Fibroblast of peridontal ligament (primary cell): ENCODE measurements around the gene INAFM2.

Experiments used
- DNase-seq: peaks from one replicate; pipeline ENCODE4 v3.0.0-alpha.2; 2010; ENCODE audit errors: extremely low read depth

The INAFM2 gene

DNA sequence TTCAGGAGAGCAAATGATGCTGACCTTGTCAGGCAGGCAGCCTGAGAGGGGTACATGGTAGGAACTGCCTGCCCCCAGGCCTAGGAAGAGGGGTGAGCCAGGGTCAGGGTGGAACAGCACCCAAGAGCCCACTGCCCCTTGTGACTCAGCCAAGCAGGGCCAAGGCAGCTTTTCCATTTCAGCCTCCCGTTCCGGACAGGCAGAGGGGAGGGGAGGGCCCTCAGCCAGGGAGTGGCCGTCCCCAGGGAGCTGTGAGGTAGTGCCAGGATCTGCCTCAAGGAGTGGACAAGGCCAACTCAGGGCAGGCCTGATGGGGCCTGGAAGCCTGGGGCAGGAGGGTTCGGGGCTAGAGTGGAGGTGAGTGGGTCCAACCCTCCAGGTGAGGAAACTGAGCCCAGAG, 35.5 kb upstream of the INAFM2 start:
- DNase-seq: no peak

DNA sequence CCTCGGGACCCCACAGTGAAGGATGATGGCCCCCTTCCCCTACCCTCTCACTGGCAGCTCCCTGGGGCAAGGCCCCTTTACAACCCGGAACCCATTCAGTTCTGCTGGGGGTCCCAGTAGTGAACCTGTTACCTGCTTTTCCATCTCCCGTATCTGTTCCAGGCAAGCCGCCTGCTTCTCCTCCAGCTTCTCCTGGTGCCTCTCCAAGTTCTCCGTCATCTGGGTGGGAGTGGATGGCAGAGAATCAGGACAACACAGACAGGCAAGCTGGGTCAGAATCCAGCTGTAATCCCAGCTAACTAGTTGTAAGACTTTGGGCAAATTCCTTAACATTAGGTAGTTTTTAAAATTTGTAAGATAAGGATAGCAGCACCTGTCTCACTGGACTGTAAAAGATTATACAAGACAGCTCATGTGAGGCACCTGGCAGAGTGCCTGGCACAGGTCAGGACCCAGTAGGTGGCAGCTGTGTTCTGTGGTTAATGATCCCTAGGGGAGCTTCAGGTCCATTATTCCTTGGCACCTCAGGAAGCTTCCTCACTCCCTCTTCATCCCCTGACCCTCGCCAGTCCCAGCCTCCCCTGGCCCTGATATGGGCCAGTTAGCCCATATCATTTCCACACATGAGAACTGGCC, 34.2 kb upstream of the INAFM2 start:
- no peak for DNase-seq

DNA sequence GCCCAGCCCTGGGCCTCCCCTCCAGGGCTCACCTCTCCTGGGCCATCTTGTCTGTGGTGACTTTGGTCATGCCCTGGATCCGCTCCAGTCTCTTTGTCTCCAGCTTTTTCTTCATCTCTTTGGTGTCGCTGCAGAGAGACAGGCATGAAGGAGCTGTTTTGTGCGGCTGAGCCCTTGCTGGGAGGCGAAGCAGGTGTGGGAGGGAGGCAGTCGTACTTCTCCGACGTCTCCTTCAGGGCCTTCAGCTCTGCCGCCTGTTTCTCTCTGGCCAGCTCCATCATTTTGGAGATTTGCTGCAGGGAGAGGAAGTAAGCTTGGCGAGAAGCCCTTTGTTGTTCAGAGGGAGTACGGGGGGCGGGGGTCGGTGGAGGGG, 33.0 kb upstream of the INAFM2 start:
- no peak for DNase-seq

DNA sequence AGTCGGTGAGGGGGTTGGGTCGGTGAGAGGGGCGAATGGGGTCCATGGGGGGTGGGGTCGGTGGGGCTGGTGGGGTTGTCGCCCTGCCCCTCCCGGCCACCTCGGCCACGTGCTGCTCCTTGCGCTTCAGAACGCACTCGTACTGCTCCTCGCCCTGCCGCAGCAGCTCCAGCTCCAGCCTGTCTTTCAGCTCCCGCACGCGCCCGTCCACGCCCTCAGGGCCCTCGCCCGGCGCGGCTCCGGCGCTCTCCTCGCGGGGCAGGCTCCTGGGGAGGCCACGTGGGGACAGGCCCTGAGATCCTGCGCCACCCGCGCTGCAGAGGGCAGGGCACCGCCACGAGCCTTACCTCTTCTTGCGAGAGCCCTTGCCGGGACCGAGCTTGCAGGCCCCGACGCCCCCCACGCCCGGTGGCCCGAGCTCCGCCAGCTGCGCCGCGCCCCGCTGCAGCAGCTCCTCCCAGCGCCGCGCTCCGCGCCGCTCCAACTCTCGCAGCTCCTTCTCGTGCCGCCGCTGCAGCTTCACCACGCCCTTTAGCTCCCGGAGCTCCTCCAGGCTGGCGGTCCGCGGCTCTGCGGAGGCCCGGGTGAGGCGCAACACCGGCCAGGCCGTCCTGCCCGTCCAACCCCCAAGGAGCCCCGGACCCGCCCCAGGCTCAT, 32.4 kb upstream of the INAFM2 start:
- DNase-seq: peak; percentile 49

DNA sequence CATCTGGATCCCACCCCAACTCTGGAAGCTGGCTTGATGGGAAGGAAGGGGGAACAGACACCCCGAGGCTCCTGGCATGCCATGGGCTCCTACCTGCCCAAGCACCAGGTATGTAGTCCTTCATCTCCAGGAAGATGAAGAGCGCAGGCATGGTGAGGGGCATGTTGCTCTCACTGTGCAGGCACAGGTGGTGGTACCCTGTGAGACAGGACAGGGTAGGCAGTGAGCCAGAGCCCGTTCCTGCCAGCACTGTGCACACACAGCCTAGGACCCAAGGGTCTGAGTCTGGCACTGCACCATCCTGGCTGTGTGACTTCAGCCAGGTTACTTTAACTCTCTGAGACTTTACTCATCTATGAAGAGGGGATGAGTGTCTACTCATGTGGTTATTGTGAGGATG, 31.2 kb upstream of the INAFM2 start:
- DNase-seq: no peak

DNA sequence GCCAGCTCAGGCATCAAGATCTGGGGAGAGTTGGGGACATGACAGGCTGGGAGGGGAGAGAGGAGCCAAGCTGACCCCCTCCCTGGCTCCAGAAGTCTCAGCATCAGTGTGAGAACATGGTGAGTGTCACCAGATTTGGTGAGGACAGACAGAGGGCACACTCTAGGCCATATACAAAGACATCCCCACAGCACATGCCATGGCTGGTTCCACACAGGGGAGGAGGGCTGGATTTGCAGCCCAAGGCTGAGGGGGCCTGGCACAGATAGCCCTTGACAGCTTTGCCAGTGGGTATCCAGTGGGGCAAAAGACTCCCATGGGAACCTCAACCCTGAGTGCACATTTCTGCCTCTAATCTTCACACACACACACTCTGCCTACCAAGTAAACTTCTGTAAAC, 30.5 kb upstream of the INAFM2 start:
- DNase-seq: no peak

DNA sequence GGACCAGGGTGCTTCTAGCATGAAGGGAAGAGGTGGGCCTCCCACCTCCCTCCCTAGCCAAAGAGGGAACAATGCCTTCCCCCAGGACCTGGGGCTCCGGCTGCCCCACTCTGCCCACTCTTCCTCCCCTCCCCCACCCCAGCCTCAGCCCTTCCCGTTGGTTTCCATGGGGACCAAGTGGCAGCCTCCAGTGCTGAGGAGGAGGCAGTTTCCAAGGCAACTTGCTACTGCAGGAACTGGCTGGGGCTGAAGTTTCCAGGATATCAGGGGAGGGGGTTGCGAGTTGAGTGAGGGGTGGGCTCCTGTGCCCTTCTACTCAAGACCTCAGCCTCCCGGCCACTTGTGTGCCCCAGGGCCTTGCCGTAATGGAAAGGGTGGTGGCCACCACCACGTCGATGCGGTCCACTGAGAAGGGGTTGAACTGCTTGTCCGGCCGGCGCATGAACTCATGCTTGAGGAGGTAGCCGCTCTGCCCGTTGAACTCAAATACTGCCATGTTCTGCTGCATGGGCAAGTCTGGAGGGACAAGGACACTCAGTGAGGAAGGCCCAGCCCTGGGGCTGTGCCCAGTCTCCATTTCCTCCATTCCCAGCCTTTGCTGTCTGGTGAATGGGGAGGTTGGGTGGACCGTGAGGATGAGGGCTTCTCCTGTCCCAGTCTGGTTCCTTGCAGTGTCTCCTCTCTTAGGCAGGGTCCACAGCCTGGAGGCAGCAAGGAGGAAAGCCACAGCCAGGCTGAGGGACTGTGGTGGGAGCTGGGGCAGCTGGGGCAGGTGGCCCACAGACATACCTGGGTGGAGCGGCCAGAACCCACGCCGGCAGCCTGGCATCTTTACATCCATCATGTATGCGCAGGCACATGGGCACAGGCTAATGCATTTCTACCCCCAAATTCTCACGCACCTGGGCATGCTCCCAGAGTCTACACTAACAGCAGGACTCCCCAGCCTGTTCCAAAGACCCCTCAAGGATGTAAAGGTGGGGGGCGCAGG, 29.3 kb upstream of the INAFM2 start:
- DNase-seq: no peak

DNA sequence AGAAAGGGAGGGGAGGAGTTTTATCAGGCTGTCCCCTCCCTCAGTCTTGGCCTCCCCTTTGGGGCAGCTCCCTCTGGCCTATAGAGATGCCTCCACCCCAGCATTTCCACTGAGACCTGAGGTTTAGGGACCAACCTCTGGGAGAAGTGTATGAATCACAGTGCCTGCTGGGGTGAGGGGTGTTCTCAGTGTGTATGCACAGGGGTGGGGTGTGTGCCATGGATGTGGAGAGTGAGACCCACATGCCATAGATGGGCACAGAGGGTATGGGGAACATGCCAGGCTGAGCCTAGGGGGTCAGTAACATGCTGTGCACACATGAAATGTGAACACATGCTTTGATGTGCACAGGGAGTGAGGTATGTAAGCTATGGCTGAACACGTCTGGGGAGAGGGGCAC, 28.2 kb upstream of the INAFM2 start:
- DNase-seq: no peak

DNA sequence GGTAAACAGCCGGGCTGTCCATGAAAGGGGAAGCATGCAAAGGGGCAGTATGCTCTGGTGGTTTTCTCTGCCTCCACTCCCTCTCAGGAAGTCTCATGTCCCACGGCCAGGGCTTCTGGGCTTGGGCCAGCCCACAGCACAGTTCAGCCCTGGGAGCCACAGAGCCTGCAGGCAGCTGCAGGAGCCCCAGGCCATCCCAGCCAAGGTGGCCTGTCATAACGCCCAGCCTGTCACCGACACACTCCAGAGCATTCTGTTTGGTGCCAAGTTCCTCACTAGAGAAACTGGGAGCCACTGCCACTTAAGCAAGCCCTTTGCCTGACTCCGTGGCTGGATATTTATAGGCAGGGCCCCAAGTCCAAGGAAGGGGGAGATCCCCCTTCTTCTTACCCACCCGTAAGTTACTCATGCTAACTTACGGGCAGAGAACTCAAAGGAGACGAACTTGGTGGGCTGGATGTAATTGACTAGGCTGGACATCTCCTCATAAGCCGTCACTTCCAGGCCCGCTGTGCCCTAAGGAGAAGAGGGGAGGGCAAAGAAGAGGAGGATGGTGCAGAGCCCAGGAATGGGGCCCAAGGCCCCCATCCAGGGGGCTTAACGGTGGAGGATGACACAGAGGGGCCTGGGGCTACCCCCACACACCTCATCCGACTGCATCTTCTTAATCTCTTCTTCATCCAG, 27.5 kb upstream of the INAFM2 start:
- DNase-seq: no peak

DNA sequence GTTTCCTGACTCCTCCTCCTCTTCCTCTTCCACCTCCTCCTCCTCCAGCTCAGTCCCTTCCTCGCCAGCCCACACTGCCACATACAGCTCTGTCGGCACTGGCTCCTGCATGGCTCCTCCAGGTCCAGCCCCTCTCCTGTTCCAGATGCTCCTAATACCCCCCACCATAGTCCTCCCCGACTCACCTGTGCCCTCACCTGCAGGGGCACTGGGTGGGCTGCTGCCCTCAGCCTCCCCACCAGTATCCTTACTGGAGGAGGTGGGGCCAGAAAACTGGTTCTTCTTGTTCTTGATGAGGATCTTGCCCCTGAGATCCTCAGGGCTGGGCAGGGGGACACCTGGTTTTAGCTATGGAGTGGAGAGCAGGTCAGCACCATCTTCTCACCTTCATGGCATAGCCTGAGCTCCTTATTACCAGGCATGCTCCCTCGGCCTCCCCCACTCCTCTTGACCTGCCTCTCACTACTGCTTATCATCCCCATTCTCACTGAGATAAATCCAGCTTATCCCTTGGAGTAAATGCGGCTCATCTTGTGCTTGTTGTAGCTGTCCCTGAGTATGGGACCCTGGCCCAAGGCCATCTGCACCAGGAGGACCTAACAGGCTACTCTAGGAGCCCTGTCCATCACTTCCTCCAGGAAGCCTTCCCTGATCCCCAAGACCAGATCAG, 26.8 kb upstream of the INAFM2 start:
- no peak for DNase-seq

DNA sequence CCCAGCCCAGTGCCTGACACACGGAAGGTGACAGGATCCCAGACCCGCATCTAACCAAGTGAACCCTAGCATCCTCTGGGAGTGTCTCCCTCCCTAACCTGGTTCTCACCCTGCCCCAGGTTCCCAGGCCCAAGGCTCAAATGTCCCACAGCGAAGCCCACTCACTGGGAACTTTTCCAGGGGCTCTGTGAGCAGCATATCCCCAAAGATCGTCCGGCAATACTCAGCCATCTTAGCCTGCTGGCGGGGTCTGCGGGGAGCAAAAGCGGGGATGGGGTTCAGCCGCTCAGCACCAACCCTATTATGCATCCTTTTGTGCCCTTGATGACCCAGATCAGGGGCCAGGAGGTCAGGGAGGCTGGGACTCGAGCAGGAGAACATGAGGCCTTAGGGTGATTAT, 26.1 kb upstream of the INAFM2 start:
- DNase-seq: no peak

DNA sequence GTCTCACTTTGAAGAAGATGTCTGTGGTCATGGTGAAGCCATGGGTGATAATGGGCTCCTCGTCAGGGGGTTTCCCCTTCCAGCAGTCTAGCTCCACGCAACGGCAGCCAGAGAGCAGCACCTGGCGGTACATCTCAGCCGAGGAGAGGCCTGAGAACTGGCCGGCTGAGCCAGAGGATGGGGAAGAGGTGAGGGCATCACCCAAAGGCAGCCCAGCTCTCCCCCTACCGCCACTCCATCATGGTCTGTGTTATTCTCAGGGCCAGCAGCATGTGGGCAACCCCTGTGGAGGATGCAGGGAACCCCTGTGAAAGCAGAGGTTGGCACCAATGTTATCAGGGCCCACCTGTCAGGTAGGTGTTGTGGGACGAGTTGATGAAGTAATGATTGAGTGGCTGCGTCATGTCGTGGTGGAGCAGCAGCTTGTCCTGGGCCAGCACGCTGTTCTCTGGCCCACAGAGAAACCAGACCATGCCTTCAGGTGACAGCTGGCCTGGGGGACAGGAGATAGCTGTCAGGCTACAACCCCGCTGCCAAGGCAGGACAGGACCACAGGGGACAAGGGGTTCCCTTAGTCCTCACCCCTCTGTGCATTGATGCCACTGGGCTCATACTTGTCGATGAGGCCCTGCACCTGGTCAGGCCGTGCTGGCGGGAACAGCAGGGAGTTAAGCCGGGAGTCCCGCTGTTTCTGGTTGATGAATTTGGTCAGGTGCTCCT, 25.1 kb upstream of the INAFM2 start:
- no peak for DNase-seq

DNA sequence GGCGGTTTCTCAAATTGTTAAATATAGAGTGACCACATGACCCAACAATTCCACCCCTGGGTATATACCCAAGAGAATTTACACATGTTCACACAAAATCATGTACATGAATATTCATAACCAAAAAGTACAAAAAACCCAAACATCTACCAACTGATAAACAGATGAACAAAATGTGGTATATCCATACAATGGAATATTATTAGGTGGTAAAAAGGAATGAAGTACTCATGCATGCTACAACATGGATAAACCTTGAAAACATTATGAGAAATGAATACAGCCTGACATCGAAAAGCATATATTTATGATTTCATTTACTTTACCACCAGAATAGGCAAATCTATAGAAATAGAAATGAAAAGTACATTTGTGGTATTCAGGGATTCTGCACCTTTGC, 23.1 kb upstream of the INAFM2 start:
- DNase-seq: no peak

DNA sequence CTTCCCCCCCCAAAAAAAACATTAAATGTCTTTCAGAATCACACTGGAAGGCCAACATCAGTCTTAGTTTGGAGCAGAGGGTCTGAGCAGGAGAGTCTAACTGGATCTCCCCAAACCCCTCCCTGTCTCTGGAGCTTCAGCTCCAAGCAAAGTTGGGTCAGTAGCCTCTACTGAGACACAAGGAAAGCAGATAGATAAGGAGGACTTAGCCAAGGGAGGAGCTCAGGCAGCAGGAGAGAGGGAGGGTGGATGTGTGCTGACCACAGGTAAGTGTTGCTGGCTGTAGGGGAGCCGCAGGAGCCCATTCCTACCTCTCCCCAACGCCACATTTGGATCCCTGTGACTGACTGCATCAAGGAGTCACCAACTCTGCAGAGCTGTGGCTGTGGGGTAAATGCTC, 22.7 kb upstream of the INAFM2 start:
- DNase-seq: no peak

DNA sequence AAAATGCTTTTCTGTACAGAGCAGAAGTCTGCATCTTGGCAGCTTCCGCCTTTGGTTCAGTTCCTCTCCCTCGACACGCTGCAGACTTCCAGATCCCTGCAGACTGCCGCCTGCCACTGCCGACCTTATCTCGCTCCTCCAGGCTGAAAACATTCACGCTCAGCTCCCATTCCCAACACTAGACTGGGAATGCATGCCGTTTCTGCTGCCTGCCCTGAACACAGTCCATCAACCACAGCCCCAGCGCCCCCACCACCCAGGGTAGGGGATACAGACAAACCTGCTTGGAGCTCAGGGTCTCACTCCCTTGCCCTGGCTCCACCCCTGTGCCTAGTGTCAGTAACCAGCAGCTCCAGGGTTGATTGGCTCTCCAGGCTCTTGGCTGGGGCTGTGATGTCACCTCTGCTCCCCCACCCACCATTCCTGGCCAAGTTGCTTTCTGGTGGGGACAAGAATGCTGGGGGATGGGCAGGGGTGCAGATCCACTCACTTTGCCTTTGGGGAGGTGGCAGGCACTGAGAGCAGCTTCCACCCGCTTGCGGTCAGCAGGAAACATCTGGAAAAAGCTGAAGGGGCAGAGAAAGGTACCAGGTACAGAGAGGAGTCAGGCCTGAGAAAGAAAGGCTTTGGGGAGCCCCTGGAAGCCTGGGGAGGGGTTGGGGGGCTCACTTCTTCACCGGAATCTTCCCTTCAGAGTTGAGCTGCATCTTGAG, 21.9 kb upstream of the INAFM2 start:
- no peak for DNase-seq

DNA sequence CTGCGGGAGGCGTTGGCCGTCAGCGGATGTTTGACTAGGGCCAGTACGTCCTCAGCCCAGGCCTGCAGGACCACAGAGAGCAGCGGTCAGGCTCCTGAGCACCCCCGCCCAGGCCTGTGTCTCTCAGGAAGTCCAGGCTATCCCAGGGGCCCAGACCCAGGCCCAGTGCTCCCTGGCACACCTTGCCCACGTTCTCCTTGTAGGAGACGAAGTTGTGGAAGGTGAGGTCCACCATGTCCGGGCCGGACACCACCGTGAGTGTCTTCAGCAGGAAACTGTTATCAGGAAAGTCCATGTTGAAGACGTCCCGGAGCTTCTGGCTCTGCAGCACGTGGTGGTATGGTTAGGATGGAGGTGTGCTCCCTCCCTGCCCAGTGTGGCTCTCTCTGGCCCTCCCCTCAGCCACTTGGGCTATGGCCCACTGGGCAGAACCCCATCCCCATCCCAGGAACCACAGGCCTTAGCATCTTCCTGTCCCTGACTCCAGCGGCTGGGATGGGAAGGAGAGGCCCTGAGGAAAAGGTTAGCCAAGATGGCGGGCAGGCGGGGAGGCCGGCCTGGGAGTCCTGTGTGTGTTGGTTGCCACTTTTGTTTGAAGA, 21.1 kb upstream of the INAFM2 start:
- no peak for DNase-seq

DNA sequence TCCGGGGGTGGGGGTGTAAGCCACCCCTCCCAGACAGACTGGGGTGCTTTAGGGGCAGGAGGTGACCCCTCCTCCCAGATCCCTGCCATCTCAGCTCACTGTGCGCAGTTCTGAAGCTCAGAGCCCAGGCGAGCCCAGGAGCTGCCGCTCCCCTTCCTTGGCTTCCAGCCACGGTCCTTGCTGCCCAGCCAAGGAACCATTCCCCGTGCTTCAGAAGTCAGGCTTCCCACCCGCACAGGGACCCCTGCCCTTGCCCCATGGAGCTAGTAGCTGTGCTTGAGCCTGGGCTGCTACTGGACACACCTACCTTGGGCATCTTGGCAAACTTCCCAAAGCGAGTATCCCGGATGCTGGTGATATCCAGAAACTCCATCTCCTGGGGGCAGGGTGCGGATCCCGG, 20.5 kb upstream of the INAFM2 start:
- DNase-seq: no peak

DNA sequence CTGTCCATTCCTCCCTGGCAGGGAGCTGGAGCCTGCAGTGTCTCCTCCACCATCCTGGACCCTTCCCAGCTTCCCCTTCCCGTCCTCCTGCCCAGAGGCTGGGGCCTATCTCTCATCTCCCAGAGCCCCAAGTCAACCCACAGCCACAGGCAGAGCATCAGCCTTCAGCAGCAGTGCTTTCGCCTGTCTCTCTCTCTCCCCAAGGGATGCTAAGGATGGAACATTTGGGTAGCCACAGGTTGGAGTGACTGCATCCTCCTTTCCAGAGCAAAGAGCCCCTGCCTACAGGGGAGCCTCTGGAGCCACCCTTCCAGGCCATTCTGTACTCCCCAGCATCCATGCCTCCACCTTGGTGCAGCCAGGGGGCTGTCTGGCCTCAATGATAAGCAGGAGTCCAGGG, 19.9 kb upstream of the INAFM2 start:
- DNase-seq: no peak

DNA sequence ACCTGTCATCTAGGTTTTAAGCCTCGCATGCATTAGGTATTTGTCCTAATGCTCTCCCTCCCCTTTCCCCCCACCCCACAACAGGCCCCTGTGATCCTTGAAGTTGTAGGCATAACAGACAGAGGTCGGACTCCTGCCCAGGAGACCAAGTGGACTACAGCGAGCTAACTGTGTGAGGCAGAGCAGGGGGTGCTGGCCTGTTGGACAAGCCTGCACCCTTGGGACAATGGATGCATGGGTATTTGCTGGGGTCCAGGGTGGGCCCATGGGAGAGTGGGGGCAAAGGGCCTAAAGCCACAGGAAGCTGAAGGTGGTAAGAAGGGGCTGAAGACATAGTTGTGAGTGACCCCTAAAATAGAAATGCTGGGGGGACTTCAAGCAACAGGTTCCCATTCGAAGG, 18.2 kb upstream of the INAFM2 start:
- no peak for DNase-seq

DNA sequence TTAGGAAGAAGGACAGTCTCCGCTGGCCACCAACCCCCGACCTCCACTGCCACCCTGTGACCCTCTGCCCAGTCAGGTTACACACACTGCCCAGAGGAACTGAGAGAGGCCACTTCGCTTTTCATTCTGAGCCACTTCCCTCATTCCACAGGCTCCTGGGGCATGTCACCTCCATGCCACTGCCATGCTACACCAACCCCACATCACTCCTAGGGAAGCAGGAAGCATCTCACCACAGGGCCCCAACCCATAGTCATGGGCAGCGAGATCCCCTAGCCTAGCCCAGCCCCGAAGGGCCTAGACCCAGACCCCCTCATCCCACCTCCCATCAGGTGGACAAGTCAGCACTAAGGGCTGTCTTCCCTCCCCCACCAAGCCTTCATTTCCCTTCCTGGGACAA, 17.1 kb upstream of the INAFM2 start:
- DNase-seq: no peak
